ENCODE measurements around the gene ATP10A.

The ATP10A gene

DNA sequence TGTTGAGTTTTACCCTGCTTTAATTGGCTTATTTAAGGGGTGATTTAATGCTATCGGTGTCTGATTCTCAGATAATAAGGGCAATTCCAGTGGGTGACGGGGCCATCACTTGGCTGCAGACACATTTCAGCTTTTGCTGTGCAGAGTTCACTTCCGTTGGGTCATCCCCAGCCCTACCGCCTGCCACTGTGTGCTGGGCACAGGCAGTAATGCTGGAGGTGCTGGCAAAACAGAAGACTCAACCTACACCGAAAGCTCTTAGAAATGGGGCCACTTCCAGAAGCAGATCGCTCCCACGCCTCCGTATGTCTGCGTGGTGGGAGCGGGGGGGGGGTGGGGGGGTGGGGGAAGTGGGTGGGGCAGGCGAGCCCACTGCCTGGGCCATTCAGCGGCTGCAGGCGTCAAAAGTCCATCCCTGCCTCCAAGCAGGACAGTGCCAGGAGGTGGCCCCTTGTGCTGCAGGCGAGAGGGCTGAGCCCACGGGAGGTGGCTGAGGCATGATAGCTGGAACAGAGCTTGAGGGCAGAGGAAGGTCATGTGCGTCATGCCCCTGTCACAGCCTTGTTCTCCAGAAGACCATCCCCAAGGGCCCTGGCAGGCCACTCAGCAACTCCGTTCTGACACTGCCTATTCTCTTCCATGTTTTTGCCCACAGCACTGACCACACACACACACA lies 128.3 kb downstream of the ATP10A start:
- no peaks in the 10 kb centered on the region for H3K36me3 ChIP-seq (ENCODE audit: insufficient read depth)
- H3K27me3 ChIP-seq (ENCODE audit: insufficient read depth, low read depth), result no peaks in the 10 kb centered on the region
- H3K4me3 ChIP-seq (IDR thresholded peaks at IDR 0.05; ENCODE audit: insufficient read depth, low read depth, low read length), result no peak overlapping the region
- H3K4me2 ChIP-seq, result no peak overlapping the region
- H3K9ac ChIP-seq, result no peak overlapping the region
- H3K4me1 ChIP-seq (ENCODE audit: low read depth, poor library complexity, severe bottlenecking), result no peaks in the 10 kb centered on the region
- H3K79me2 ChIP-seq (ENCODE audit: insufficient read depth, low read depth), result no peaks in the 10 kb centered on the region
- no peak overlapping the region for H3K27ac ChIP-seq
- no peak overlapping the region for H2AFZ ChIP-seq (ENCODE audit: low read depth)
- TF ChIP-seq, protein P1, sequence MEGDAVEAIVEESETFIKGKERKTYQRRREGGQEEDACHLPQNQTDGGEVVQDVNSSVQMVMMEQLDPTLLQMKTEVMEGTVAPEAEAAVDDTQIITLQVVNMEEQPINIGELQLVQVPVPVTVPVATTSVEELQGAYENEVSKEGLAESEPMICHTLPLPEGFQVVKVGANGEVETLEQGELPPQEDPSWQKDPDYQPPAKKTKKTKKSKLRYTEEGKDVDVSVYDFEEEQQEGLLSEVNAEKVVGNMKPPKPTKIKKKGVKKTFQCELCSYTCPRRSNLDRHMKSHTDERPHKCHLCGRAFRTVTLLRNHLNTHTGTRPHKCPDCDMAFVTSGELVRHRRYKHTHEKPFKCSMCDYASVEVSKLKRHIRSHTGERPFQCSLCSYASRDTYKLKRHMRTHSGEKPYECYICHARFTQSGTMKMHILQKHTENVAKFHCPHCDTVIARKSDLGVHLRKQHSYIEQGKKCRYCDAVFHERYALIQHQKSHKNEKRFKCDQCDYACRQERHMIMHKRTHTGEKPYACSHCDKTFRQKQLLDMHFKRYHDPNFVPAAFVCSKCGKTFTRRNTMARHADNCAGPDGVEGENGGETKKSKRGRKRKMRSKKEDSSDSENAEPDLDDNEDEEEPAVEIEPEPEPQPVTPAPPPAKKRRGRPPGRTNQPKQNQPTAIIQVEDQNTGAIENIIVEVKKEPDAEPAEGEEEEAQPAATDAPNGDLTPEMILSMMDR (conservative IDR thresholded peaks at IDR 0.05; ENCODE audit: low read depth, low read length), result no peak
- no peaks in the 10 kb centered on the region for H4K20me1 ChIP-seq (ENCODE audit: insufficient read depth)

- Histone ChIP-seq H3K9ac (no peak overlapping the region), H3K27ac (no peak overlapping the region), H2AFZ (ENCODE audit: low read depth) (no peak overlapping the region), H3K79me2 (ENCODE audit: insufficient read depth, low read depth) (no peaks in the 10 kb centered on the region), H3K4me2 (no peak overlapping the region), H3K36me3 (ENCODE audit: insufficient read depth) (no peaks in the 10 kb centered on the region), H3K4me1 (ENCODE audit: low read depth, poor library complexity, severe bottlenecking) (no peaks in the 10 kb centered on the region), H4K20me1 (ENCODE audit: insufficient read depth) (no peaks in the 10 kb centered on the region), H3K4me3 (IDR thresholded peaks at IDR 0.05; ENCODE audit: insufficient read depth, low read depth, low read length) (no peak overlapping the region), H3K27me3 (ENCODE audit: insufficient read depth, low read depth) (no peaks in the 10 kb centered on the region)
- TF ChIP-seq, protein P1 (conservative IDR thresholded peaks at IDR 0.05; ENCODE audit: low read depth, low read length), result no peak
These were observed 129.1 kb downstream of the ATP10A start for GRCh38 chr15:25733856-25734679.

GRCh38 chr15:25733036-25733855 lies 129.9 kb downstream of the ATP10A start:
- no peaks in the 10 kb centered on the region for H4K20me1 ChIP-seq (ENCODE audit: insufficient read depth)
- H3K79me2 ChIP-seq (ENCODE audit: insufficient read depth, low read depth), result no peaks in the 10 kb centered on the region
- no peak overlapping the region for H2AFZ ChIP-seq (ENCODE audit: low read depth)
- H3K9ac ChIP-seq, result no peak overlapping the region
- TF ChIP-seq, protein P1 (conservative IDR thresholded peaks at IDR 0.05; ENCODE audit: low read depth, low read length), result no peak
- H3K27ac ChIP-seq, result no peak overlapping the region
- no peaks in the 10 kb centered on the region for H3K27me3 ChIP-seq (ENCODE audit: insufficient read depth, low read depth)
- H3K4me2 ChIP-seq, result no peak overlapping the region
- H3K4me3 ChIP-seq (IDR thresholded peaks at IDR 0.05; ENCODE audit: insufficient read depth, low read depth, low read length), result no peak overlapping the region
- no peaks in the 10 kb centered on the region for H3K36me3 ChIP-seq (ENCODE audit: insufficient read depth)
- no peaks in the 10 kb centered on the region for H3K4me1 ChIP-seq (ENCODE audit: low read depth, poor library complexity, severe bottlenecking)

DNA sequence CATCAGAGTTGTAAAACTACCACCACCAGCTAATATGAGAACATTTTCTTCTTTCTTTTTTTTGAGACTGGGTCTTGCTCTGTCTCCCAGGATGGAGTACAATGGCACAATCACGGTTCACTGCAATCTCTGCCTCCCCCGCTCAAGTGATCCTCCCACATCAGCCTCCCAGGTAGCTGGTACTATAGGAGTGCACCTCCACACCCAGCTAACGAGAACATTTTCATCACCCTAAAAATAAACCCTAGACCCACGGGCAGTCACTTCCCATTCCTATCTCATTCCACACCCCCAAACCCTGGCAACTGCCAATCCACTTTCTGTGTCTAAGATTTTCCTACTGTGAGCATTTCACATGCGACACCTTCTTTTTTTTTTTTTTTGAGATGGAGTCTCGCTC lies 130.9 kb downstream of the ATP10A start:
- Histone ChIP-seq H3K27me3 (ENCODE audit: insufficient read depth, low read depth) (no peaks in the 10 kb centered on the region), H3K4me1 (ENCODE audit: low read depth, poor library complexity, severe bottlenecking) (no peaks in the 10 kb centered on the region)
- TF ChIP-seq, protein P1 (conservative IDR thresholded peaks at IDR 0.05; ENCODE audit: low read depth, low read length), result no peak

More for the DNA sequence above, 130.9 kb downstream of the ATP10A start:
- Histone ChIP-seq H3K36me3 (ENCODE audit: insufficient read depth) (no peaks in the 10 kb centered on the region), H3K79me2 (ENCODE audit: insufficient read depth, low read depth) (no peaks in the 10 kb centered on the region), H2AFZ (ENCODE audit: low read depth) (no peak overlapping the region), H4K20me1 (ENCODE audit: insufficient read depth) (no peaks in the 10 kb centered on the region), H3K9ac (no peak overlapping the region), H3K27ac (no peak overlapping the region), H3K4me3 (IDR thresholded peaks at IDR 0.05; ENCODE audit: insufficient read depth, low read depth, low read length) (no peak overlapping the region), H3K4me2 (no peak overlapping the region)
